Liver (tissue), 9 donors: ENCODE measurements around the gene U2AF1L4. TPM values are rescaled to one million over a fixed set of nuclear protein-coding genes. Genes with fewer than 3 reads are reported as not detected.
A peak's percentile ranks its signal among the peaks of the same experiment; 100 is the strongest.

Experiments
- DNase-seq: peaks from one replicate; pipeline ENCODE4 v3.0.0-alpha.2; 2017; ENCODE audit warnings: low spot score
- H3K27ac ChIP-seq, 2 donors: one replicate each; pipeline ENCODE4 v1.7.0; 2013; ENCODE audit warnings: inconsistent platforms in 2 of 2, low read length in 2 of 2, control low read depth in 1 of 2, low read depth in 1 of 2, mild to moderate bottlenecking in 1 of 2
- H3K27me3 ChIP-seq, 4 donors: one replicate each; pipeline versions ENCODE4 v1.6.1 to v1.7.0; 2013; ENCODE audit warnings: low read length in 3 of 4, inconsistent platforms in 1 of 4, mild to moderate bottlenecking in 1 of 4, moderate library complexity in 1 of 4; ENCODE audit not compliant: control insufficient read depth in 4 of 4, insufficient read depth in 4 of 4
- H3K36me3 ChIP-seq, 4 donors: one replicate each; pipeline versions ENCODE4 v1.6.1 to v1.7.0; 2013; ENCODE audit warnings: low read length in 3 of 4, mild to moderate bottlenecking in 3 of 4, low read depth in 1 of 4, moderate library complexity in 1 of 4; ENCODE audit not compliant: control insufficient read depth in 4 of 4, insufficient read depth in 3 of 4
- H3K4me1 ChIP-seq, 4 donors: one replicate each; pipeline versions ENCODE4 v1.6.1 to v1.7.0; 2013; ENCODE audit warnings: low read length in 3 of 4, mild to moderate bottlenecking in 3 of 4, moderate library complexity in 1 of 4; ENCODE audit not compliant: control insufficient read depth in 4 of 4, insufficient read depth in 4 of 4
- H3K4me3 ChIP-seq, 3 donors: one replicate each; pipeline versions ENCODE4 v1.6.1 to v1.7.0; 2013; ENCODE audit warnings: low read length in 3 of 3, control low read depth in 1 of 3, low read depth in 1 of 3, mild to moderate bottlenecking in 1 of 3
- H3K9ac ChIP-seq, 2 donors: one replicate each; pipeline ENCODE4 v1.7.0; 2013; ENCODE audit warnings: low read length in 2 of 2, mild to moderate bottlenecking in 2 of 2, moderate library complexity in 2 of 2, control low read depth in 1 of 2, low read depth in 1 of 2
- H3K9me3 ChIP-seq, 4 donors: one replicate each; pipeline versions ENCODE4 v1.6.1 to v1.7.0; 2013; ENCODE audit warnings: low read length in 3 of 4; ENCODE audit not compliant: control insufficient read depth in 4 of 4
- EGR1 ChIP-seq, 2 donors: IDR thresholded peaks; 2 replicates each; pipeline ENCODE4 v1.6.1; 2016 to 2018; ENCODE audit warnings: antibody characterized with exemption in 2 of 2, low read depth in 2 of 2
- FOXA1 ChIP-seq: IDR thresholded peaks from 2 replicates; pipeline ENCODE4 v1.6.1; 2016; ENCODE audit warnings: antibody characterized with exemption
- FOXA2 ChIP-seq: IDR thresholded peaks from 2 replicates; pipeline ENCODE4 v1.6.1; 2016; ENCODE audit warnings: antibody characterized with exemption
- GABPA ChIP-seq, 2 donors: IDR thresholded peaks in 1 of 2; conservative IDR thresholded peaks in 1 of 2; 2 replicates each; pipeline ENCODE4 v1.6.1; 2016; ENCODE audit warnings: antibody characterized with exemption in 2 of 2, mild to moderate bottlenecking in 1 of 2, moderate library complexity in 1 of 2
- HNF4A ChIP-seq, 2 donors: conservative IDR thresholded peaks; 2 replicates each; pipeline ENCODE4 v1.6.1; 2016; ENCODE audit warnings: antibody characterized with exemption in 2 of 2, mild to moderate bottlenecking in 2 of 2
- HNF4G ChIP-seq: IDR thresholded peaks from 2 replicates; pipeline ENCODE4 v1.6.1; 2016; ENCODE audit warnings: antibody characterized with exemption
- NR2F2 ChIP-seq: IDR thresholded peaks from 2 replicates; pipeline ENCODE4 v1.6.1; 2016; ENCODE audit warnings: antibody characterized with exemption
- RAD21 ChIP-seq, 2 donors: IDR thresholded peaks; 2 replicates each; pipeline ENCODE4 v1.6.1; 2016; ENCODE audit warnings: antibody characterized with exemption in 2 of 2, mild to moderate bottlenecking in 2 of 2
- RXRA ChIP-seq, 2 donors: IDR thresholded peaks; 2 replicates each; pipeline ENCODE4 v1.6.1; 2017 to 2018; ENCODE audit warnings: antibody characterized with exemption in 2 of 2, mild to moderate bottlenecking in 1 of 2
- SP1 ChIP-seq: IDR thresholded peaks from 2 replicates; pipeline ENCODE4 v1.6.1; 2018; ENCODE audit warnings: antibody characterized with exemption, mild to moderate bottlenecking
- TAF1 ChIP-seq: conservative IDR thresholded peaks from 2 replicates; pipeline ENCODE4 v1.6.1; 2016; ENCODE audit warnings: antibody characterized with exemption, mild to moderate bottlenecking
- YY1 ChIP-seq: IDR thresholded peaks from 2 replicates; pipeline ENCODE4 v1.6.1; 2016; ENCODE audit warnings: antibody characterized with exemption, mild to moderate bottlenecking
- WGBS: extraction: QIAGEN DNeasy Blood & Tissue Kit; methylation state at CpG from one replicate; pipeline ENCODE4 v1.1.7; 2013; 5-methylcytosine and 5-hydroxymethylcytosine counted together
- polyA plus RNA-seq, 2 donors: library from polyadenylated mRNA; stranded (reverse) in 1 of 2; unstranded in 1 of 2; fragments of 200-250 nt in 1 of 2; fragments of >200 nt in 1 of 2; fragmentation: Nextera tagmentation in 1 of 2; extraction: Ambion mirVana in 1 of 2; gene quantifications; one replicate each; pipeline versions ENCODE4 v1.2.1 to v1.2.3, GENCODE V29; 2013 to 2015
- total RNA-seq, 2 donors: library from RNA; depleted of rRNA; stranded (reverse); fragments of >200 nt; gene quantifications; one replicate each; pipeline ENCODE4 v1.2.3, GENCODE V29; 2014
- TF ChIP-seq, protein P1 (sequence below): IDR thresholded peaks from 2 replicates; pipeline ENCODE4 v1.6.1; 2016; ENCODE audit warnings: antibody characterized with exemption, mild to moderate bottlenecking
- TF ChIP-seq, protein P2 (sequence below): IDR thresholded peaks from 2 replicates; pipeline ENCODE4 v1.6.1; 2016; ENCODE audit warnings: antibody characterized with exemption
- TF ChIP-seq, protein P3 (sequence below): fragments of 150-350 bp; IDR thresholded peaks from 2 replicates; pipeline ENCODE4 v1.5.1; 2017; ENCODE audit warnings: improper control_type of control experiment, low read depth, low read length; ENCODE audit not compliant: missing input control
- TF ChIP-seq, protein P4 (sequence below): IDR thresholded peaks from 2 replicates; pipeline ENCODE4 v1.6.1; 2016; ENCODE audit warnings: antibody characterized with exemption
- donor health status: healthy.
- donor health status: healthy.
- donor health status: healthy.
- donor health status: healthy.
- donor health status: healthy.

Gene U2AF1L4
- total and polyA plus RNA-seq, 4 donors: 4.5 to 36.5 (median 13.4) TPM

DNA sequence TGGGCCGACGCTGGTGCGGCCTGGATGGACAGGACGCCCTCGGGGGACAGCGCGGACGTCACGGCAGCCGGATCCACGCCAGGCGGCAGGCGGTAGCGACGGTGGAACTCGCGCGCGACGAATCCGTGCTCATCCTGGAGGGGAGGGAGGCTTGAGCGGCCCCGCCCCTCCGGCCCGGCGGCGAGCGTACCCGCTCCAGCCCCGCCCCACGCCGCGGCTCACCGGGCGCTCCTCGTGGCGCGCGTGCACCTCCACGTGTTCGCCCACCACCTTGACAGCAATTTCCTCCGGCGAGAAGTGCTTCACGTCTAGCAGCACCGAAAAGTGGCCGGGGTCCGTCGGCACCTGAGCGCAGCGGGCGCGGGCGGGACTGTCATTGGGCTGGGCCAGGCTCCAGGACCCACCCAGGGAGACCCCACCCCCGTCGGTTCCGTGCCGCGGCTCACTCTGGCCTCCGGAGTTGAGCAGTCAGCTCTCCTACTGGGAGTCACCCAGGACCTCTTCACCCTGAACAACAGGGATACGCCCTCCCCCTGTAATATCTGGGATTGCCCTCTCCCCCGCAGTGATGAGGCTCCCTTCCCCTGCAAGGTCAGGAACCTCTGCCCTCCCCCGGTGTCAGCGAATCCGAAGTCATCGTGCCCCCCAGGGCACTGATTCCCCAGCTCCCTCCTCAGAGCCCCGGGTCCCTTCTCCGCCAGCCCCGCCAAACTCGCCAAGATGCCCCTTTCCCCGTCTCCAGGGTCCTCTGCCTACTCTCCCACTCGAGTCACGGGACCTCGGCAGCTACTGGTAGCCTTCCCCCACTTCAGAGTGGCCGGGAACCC lies 10.5 kb upstream of the U2AF1L4 start:
- H3K27ac ChIP-seq: peak overlapping the region; percentile 85 to 91
- H3K4me3 ChIP-seq: peak overlapping the region in 1 of 3 donors; percentile 8
- H3K27me3 ChIP-seq: no peaks in the 10 kb centered on the region
- peak; percentile 59 for DNase-seq
- TF ChIP-seq NR2F2: no peak
- no peak for TF ChIP-seq EGR1 (IDR thresholded peaks at IDR 0.05; ENCODE audit: low read depth in 2 of 2)
- no peak for TF ChIP-seq FOXA2
- TF ChIP-seq FOXA1: no peak
- TF ChIP-seq HNF4A (conservative IDR thresholded peaks at IDR 0.05): no peak
- TF ChIP-seq, protein P1, sequence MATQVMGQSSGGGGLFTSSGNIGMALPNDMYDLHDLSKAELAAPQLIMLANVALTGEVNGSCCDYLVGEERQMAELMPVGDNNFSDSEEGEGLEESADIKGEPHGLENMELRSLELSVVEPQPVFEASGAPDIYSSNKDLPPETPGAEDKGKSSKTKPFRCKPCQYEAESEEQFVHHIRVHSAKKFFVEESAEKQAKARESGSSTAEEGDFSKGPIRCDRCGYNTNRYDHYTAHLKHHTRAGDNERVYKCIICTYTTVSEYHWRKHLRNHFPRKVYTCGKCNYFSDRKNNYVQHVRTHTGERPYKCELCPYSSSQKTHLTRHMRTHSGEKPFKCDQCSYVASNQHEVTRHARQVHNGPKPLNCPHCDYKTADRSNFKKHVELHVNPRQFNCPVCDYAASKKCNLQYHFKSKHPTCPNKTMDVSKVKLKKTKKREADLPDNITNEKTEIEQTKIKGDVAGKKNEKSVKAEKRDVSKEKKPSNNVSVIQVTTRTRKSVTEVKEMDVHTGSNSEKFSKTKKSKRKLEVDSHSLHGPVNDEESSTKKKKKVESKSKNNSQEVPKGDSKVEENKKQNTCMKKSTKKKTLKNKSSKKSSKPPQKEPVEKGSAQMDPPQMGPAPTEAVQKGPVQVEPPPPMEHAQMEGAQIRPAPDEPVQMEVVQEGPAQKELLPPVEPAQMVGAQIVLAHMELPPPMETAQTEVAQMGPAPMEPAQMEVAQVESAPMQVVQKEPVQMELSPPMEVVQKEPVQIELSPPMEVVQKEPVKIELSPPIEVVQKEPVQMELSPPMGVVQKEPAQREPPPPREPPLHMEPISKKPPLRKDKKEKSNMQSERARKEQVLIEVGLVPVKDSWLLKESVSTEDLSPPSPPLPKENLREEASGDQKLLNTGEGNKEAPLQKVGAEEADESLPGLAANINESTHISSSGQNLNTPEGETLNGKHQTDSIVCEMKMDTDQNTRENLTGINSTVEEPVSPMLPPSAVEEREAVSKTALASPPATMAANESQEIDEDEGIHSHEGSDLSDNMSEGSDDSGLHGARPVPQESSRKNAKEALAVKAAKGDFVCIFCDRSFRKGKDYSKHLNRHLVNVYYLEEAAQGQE: no peak
- TF ChIP-seq SP1: no peak
- TF ChIP-seq YY1: no peak
- TF ChIP-seq GABPA (IDR thresholded peaks at IDR 0.05 in 1 of 2, conservative IDR thresholded peaks at IDR 0.05 in 1 of 2): no peak
- TF ChIP-seq, protein P2, sequence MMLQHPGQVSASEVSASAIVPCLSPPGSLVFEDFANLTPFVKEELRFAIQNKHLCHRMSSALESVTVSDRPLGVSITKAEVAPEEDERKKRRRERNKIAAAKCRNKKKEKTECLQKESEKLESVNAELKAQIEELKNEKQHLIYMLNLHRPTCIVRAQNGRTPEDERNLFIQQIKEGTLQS: no peak
- TF ChIP-seq, protein P3, sequence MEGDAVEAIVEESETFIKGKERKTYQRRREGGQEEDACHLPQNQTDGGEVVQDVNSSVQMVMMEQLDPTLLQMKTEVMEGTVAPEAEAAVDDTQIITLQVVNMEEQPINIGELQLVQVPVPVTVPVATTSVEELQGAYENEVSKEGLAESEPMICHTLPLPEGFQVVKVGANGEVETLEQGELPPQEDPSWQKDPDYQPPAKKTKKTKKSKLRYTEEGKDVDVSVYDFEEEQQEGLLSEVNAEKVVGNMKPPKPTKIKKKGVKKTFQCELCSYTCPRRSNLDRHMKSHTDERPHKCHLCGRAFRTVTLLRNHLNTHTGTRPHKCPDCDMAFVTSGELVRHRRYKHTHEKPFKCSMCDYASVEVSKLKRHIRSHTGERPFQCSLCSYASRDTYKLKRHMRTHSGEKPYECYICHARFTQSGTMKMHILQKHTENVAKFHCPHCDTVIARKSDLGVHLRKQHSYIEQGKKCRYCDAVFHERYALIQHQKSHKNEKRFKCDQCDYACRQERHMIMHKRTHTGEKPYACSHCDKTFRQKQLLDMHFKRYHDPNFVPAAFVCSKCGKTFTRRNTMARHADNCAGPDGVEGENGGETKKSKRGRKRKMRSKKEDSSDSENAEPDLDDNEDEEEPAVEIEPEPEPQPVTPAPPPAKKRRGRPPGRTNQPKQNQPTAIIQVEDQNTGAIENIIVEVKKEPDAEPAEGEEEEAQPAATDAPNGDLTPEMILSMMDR: no peak
- TF ChIP-seq HNF4G: no peak
- TF ChIP-seq RAD21 (IDR thresholded peaks at IDR 0.05): no peak
- TF ChIP-seq TAF1: no peak
- TF ChIP-seq, protein P4, sequence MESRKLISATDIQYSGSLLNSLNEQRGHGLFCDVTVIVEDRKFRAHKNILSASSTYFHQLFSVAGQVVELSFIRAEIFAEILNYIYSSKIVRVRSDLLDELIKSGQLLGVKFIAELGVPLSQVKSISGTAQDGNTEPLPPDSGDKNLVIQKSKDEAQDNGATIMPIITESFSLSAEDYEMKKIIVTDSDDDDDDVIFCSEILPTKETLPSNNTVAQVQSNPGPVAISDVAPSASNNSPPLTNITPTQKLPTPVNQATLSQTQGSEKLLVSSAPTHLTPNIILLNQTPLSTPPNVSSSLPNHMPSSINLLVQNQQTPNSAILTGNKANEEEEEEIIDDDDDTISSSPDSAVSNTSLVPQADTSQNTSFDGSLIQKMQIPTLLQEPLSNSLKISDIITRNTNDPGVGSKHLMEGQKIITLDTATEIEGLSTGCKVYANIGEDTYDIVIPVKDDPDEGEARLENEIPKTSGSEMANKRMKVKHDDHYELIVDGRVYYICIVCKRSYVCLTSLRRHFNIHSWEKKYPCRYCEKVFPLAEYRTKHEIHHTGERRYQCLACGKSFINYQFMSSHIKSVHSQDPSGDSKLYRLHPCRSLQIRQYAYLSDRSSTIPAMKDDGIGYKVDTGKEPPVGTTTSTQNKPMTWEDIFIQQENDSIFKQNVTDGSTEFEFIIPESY: no peak
- TF ChIP-seq RXRA (IDR thresholded peaks at IDR 0.05): no peak
- H3K9me3 ChIP-seq: no peaks in the 10 kb centered on the region
- no peak overlapping the region for H3K9ac ChIP-seq
- WGBS: 40% methylated on average over 74 of the region's 74 CpGs
- peaks cover 14 to 19% (median 18%) of the 10 kb centered on the region in 4 donors for H3K4me1 ChIP-seq
- H3K36me3 ChIP-seq: peaks cover 0 to 20% (median 10%) of the 10 kb centered on the region in 4 donors
